Measurements from ENCODE around the gene PRKRA. TPM values are rescaled to one million over a fixed set of nuclear protein-coding genes. Genes with fewer than 3 reads are reported as not detected.

Gene PRKRA
- total RNA-seq, 1 donor from 2014 or later = 48.8 TPM

GRCh38 chr2:178479275-178479616, 28.3 kb upstream of the PRKRA start:
- H3K36me3 Mint-ChIP-seq (ENCODE audit: low read depth) = no peaks in the 10 kb centered on the region
- H3K27me3 Mint-ChIP-seq (ENCODE audit: low read depth) = no peaks in the 10 kb centered on the region
- H3K4me1 Mint-ChIP-seq (ENCODE audit: low read depth) = peaks cover 57% of the 10 kb centered on the region
- peak overlapping the region; percentile 97 for H3K4me3 Mint-ChIP-seq (ENCODE audit: unreplicated experiment)
- TF ChIP-seq, protein P1, sequence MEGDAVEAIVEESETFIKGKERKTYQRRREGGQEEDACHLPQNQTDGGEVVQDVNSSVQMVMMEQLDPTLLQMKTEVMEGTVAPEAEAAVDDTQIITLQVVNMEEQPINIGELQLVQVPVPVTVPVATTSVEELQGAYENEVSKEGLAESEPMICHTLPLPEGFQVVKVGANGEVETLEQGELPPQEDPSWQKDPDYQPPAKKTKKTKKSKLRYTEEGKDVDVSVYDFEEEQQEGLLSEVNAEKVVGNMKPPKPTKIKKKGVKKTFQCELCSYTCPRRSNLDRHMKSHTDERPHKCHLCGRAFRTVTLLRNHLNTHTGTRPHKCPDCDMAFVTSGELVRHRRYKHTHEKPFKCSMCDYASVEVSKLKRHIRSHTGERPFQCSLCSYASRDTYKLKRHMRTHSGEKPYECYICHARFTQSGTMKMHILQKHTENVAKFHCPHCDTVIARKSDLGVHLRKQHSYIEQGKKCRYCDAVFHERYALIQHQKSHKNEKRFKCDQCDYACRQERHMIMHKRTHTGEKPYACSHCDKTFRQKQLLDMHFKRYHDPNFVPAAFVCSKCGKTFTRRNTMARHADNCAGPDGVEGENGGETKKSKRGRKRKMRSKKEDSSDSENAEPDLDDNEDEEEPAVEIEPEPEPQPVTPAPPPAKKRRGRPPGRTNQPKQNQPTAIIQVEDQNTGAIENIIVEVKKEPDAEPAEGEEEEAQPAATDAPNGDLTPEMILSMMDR (IDR thresholded peaks at IDR 0.05) = peak; percentile 38
- H3K9me3 Mint-ChIP-seq (ENCODE audit: low read depth) = no peaks in the 10 kb centered on the region
- H3K27ac Mint-ChIP-seq (ENCODE audit: unreplicated experiment) = peak overlapping the region; percentile 99
- DNase-seq (ENCODE audit: low spot score) = no peak

DNA sequence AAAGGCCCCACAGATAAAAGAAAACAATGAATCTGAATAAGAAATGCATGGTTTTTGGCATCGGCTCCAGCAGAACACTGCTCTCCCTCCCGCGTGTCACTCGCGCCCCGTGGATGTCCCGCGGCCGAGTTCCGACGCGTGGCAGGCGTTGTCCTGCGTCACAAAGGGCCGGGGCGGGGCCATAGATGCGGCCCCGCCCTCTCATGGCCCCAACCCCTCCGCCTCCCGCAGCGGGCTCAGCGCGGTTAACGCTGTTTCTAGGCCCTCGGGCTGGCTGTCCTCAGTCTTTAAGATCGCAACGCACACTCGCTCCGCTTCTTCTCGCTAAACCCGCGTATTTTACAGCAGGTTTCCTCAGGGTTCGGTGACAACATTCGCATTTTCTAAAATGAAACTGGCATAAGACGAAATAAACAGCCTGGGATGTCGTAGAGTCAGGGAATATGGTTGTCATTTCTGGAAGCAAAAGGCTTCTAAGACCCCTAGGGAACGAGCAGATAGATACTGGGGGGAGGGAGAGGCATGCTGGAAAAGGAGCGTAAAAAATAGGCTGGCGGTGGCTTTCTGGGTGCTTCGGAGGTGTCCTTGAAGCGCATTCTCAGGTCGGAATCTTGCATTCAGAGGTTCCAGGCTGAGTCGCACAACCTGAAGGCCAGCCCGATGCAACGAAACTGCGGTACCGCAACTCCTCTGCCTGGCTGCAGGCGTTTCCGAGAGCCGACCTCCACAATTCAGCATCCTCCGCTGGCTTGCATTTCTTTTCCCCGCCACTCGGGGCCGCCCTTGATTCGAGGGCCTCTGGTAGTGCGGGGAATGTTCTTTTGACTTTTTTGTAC, 27.7 kb upstream of the PRKRA start, which contains the start of gene FKBP7:
TSS of gene FKBP7 (minus strand) at position 162 of the 836 bp plus-strand sequence. CDS start at position 61, 101 bp downstream.
- Mint-ChIP-seq H3K27ac (ENCODE audit: unreplicated experiment) (peak within 1 kb of the TSS; percentile 99), H3K36me3 (ENCODE audit: low read depth) (no peaks in the 10 kb centered on the region), H3K27me3 (ENCODE audit: low read depth) (no peaks in the 10 kb centered on the region), H3K4me1 (ENCODE audit: low read depth) (peaks cover 57% of the 10 kb centered on the region), H3K4me3 (ENCODE audit: unreplicated experiment) (peak within 1 kb of the TSS; percentile 97), H3K9me3 (ENCODE audit: low read depth) (no peaks in the 10 kb centered on the region)
- no peak for DNase-seq (ENCODE audit: low spot score)
- TF ChIP-seq, protein P1 (IDR thresholded peaks at IDR 0.05) = peak; percentile 81

- H3K27me3 Mint-ChIP-seq (ENCODE audit: low read depth) = no peaks in the 10 kb centered on the region
- H3K9me3 Mint-ChIP-seq (ENCODE audit: low read depth) = no peaks in the 10 kb centered on the region
- no peaks in the 10 kb centered on the region for H3K36me3 Mint-ChIP-seq (ENCODE audit: low read depth)
- H3K27ac Mint-ChIP-seq (ENCODE audit: unreplicated experiment) = peak overlapping the region; percentile 99
- TF ChIP-seq, protein P1 (IDR thresholded peaks at IDR 0.05) = no peak
- no peak for DNase-seq (ENCODE audit: low spot score)
- H3K4me3 Mint-ChIP-seq (ENCODE audit: unreplicated experiment) = peak overlapping the region; percentile 97
- peaks cover 60% of the 10 kb centered on the region for H3K4me1 Mint-ChIP-seq (ENCODE audit: low read depth)
Measured at GRCh38 chr2:178478130-178478438, 27.1 kb upstream of the PRKRA start.

DNA sequence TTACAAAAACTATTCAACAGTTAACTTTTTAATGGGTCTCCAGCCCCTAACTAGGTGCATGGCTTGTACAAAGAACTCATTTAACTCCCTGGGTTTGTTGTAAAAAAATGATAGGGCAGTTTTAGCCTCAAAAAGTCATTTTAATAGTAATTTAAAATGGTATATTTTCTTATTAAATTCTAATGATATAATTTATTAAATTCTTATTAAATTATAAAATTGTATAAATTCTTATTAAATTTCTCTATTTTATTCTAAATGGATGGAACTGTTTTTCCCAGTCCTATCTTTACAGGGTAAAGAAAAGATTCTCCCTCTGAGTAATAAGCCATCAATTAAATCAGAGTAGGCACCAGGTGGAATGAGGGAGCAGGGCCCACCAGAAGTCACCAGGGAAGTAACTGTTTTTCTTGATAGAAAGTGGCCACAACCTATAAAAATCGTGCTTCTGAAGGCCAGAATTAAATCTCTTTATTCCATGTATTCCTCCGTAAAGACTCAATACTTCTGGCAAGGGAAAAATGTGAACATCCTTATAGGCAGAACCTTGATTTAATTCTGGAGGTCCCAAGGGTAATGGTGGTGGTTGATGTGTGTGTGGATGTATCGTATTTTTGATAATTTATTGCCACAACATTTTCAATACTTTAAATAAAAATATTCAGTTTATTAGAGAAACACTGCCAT, 26.6 kb upstream of the PRKRA start:
- DNase-seq (ENCODE audit: low spot score) = no peak
- Mint-ChIP-seq H3K9me3 (ENCODE audit: low read depth) (no peaks in the 10 kb centered on the region), H3K27me3 (ENCODE audit: low read depth) (no peaks in the 10 kb centered on the region), H3K36me3 (ENCODE audit: low read depth) (no peaks in the 10 kb centered on the region), H3K4me1 (ENCODE audit: low read depth) (peaks cover 56% of the 10 kb centered on the region), H3K4me3 (ENCODE audit: unreplicated experiment) (peak overlapping the region; percentile 97), H3K27ac (ENCODE audit: unreplicated experiment) (peak overlapping the region; percentile 99)
- TF ChIP-seq, protein P1 (IDR thresholded peaks at IDR 0.05) = no peak

- no peak overlapping the region for H3K4me3 Mint-ChIP-seq (ENCODE audit: unreplicated experiment)
- H3K27ac Mint-ChIP-seq (ENCODE audit: unreplicated experiment) = no peak overlapping the region
- DNase-seq (ENCODE audit: low spot score) = no peak
- H3K4me1 Mint-ChIP-seq (ENCODE audit: low read depth) = peaks cover 45% of the 10 kb centered on the region
- H3K27me3 Mint-ChIP-seq (ENCODE audit: low read depth) = no peaks in the 10 kb centered on the region
- no peaks in the 10 kb centered on the region for H3K9me3 Mint-ChIP-seq (ENCODE audit: low read depth)
- TF ChIP-seq, protein P1 (IDR thresholded peaks at IDR 0.05) = no peak
- no peaks in the 10 kb centered on the region for H3K36me3 Mint-ChIP-seq (ENCODE audit: low read depth)
Measured at GRCh38 chr2:178476477-178476876, 25.5 kb upstream of the PRKRA start.

Data from chondrocyte (in vitro differentiated cells).